T-cell (primary cell): ENCODE measurements around the gene ZNF687. TPM values are rescaled to one million over a fixed set of nuclear protein-coding genes. Genes with fewer than 3 reads are reported as not detected.

ENCODE experiments used
- ATAC-seq, 4 experiments: fragments of 200-7000 bp in 3 of 4; fragments of 150-1000 bp in 1 of 4; cut with Tn5 transposase; replicated peaks in 1 of 4; 1 replicate in 3 of 4; 2 replicates in 1 of 4; pipeline ENCODE4 v1.10.0; 2021; ENCODE audit warnings: moderate library complexity in 3 of 4, mild to moderate bottlenecking in 2 of 4, moderate number of reproducible peaks in 1 of 4
- CTCF ChIA-PET, 2 donors: fragments of 300-600 bp; sonication (Branson Sonifier 250); formaldehyde crosslinking; loops; one replicate each; lab custom pipeline; 2022; ENCODE audit warnings: antibody characterized with exemption in 2 of 2; lab: Charles Lee
- POLR2A ChIA-PET, 2 donors: fragments of 300-600 bp; sonication (Branson Sonifier 250); formaldehyde crosslinking; loops; one replicate each; lab custom pipeline; 2022; ENCODE audit warnings: antibody characterized with exemption in 2 of 2; lab: Charles Lee
- DNase-seq, 35 experiments: peaks; one replicate each; pipeline versions ENCODE4 v3.0.0 to v3.0.0-alpha.2; 2013 to 2023
- H3K27ac ChIP-seq: one replicate; pipeline ENCODE4 v1.5.1; 2013; ENCODE audit warnings: low read length
- H3K27me3 ChIP-seq, 2 experiments: replicated peaks in 1 of 2; 1 replicate in 1 of 2; 2 replicates in 1 of 2; pipeline versions ENCODE4 v1.6.1 to v1.7.0; 2013; ENCODE audit warnings: low read length in 1 of 2, mixed read lengths in 1 of 2; ENCODE audit not compliant: control insufficient read depth in 2 of 2, insufficient read depth in 2 of 2; ENCODE audit errors: extremely low read depth in 1 of 2
- H3K36me3 ChIP-seq, 2 donors: 1 replicate in 1 of 2; 2 replicates in 1 of 2; pipeline versions ENCODE4 v1.6.1 to v1.7.0; 2013; ENCODE audit warnings: low read length in 1 of 2; ENCODE audit not compliant: control insufficient read depth in 2 of 2, insufficient read depth in 1 of 2; ENCODE audit errors: extremely low read depth in 1 of 2
- H3K4me1 ChIP-seq, 2 experiments: 1 replicate in 1 of 2; 2 replicates in 1 of 2; pipeline versions ENCODE4 v1.6.1 to v1.7.0; 2013; ENCODE audit warnings: low read length in 2 of 2, mixed read lengths in 1 of 2; ENCODE audit not compliant: insufficient read depth in 2 of 2, control insufficient read depth in 1 of 2; ENCODE audit errors: extremely low read depth in 1 of 2
- H3K4me3 ChIP-seq, 2 donors: 1 replicate in 1 of 2; 2 replicates in 1 of 2; pipeline versions ENCODE4 v1.5.1 to v1.7.0; 2013; ENCODE audit warnings: mild to moderate bottlenecking in 2 of 2, low read length in 1 of 2, moderate library complexity in 1 of 2; ENCODE audit not compliant: control insufficient read depth in 1 of 2; ENCODE audit errors: extremely low read depth in 1 of 2
- H3K9me3 ChIP-seq: 2 replicates; pipeline ENCODE4 v1.7.0; 2013
- H3K27ac Mint-ChIP-seq, 2 donors: one replicate each; pipeline ENCODE4 v1.8.0; 2020 to 2021; ENCODE audit warnings: mild to moderate bottlenecking in 2 of 2, mixed read lengths in 2 of 2
- H3K27me3 Mint-ChIP-seq, 2 donors: one replicate each; pipeline ENCODE4 v1.8.0; 2021 to 2022; ENCODE audit warnings: mixed read lengths in 2 of 2
- H3K36me3 Mint-ChIP-seq: one replicate; pipeline ENCODE4 v1.8.0; 2021; ENCODE audit warnings: mixed read lengths
- H3K4me1 Mint-ChIP-seq, 3 donors: one replicate each; pipeline ENCODE4 v1.8.0; 2020 to 2022; ENCODE audit warnings: mixed read lengths in 3 of 3, mild to moderate bottlenecking in 1 of 3
- H3K4me3 Mint-ChIP-seq, 3 donors: one replicate each; pipeline ENCODE4 v1.8.0; 2020 to 2022; ENCODE audit warnings: mild to moderate bottlenecking in 3 of 3, mixed read lengths in 3 of 3, moderate library complexity in 3 of 3
- H3K9me3 Mint-ChIP-seq, 3 donors: one replicate each; pipeline ENCODE4 v1.8.0; 2020 to 2022; ENCODE audit warnings: mixed read lengths in 3 of 3
- WGBS: methylation state at CpG from one replicate; pipeline ENCODE4 v1.1.5; 2013; ENCODE audit warnings: missing lambda C conversion rate; ENCODE audit not compliant: insufficient coverage; 5-methylcytosine and 5-hydroxymethylcytosine counted together
- total RNA-seq, 35 experiments: library from RNA in 6 of 35; stranded (reverse) in 6 of 35; fragments of 120-200 nt in 1 of 35; gene quantifications; one replicate each; pipeline versions ENCODE4 v1.2.1 to v1.2.4 and lab custom pipeline; 2013 to 2026

The ZNF687 gene
- total RNA-seq, 5 donors from 2014 or later (not counting 1 experiment from before 2014, with no cell fraction given), result 27.7 to 44.2 (median 40.5) TPM

DNA sequence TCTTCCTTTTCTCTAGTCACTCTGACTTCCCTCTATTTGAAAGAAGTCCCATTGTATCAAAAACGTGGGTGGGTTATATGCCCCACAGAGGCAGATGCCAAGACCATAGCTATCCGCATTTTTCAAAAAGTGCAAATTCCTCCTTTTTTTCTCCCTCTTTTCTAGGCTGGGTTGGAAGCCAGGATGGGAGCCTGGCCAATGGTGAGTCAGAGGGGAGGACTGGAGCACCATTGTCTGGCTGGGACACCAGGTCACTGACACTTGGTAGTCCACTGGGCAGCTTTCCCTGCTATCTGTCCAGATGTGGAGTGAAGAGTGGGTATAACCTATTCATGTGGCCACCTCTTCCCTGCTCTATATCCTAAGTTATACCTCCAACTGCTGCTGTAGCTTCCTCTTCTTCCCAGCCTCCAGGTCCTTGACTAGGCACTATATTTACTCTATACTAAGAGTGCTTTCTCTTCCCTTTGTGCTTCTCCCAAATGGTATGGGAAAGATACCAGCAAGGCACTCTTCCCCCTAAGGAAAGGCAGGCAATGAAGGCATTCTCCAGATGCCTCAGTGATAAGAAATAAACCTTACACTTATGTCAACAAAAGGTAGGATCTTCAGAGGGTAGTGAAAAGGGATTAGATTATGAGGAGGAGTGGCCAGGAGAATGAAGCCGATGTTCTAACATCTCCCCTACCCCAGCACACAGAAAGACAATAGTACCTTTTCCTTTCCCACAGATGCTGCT is 32.2 kb downstream of the ZNF687 start:
- Histone ChIP-seq H3K9me3 (no peaks in the 10 kb centered on the region), H3K4me1 (peaks cover 0 to 18% of the 10 kb centered on the region in 2 experiments), H3K27me3 (no peaks in the 10 kb centered on the region), H3K36me3 (peaks cover 6 to 84% of the 10 kb centered on the region in 2 donors), H3K27ac (no peak overlapping the region), H3K4me3 (no peak overlapping the region)
- Mint-ChIP-seq H3K4me1 (peaks cover 42 to 55% (median 50%) of the 10 kb centered on the region in 3 donors), H3K36me3 (peaks cover 32% of the 10 kb centered on the region), H3K27me3 (no peaks in the 10 kb centered on the region), H3K27ac (peak overlapping the region; percentile 17 to 49), H3K4me3 (no peak overlapping the region), H3K9me3 (no peaks in the 10 kb centered on the region)
- POLR2A ChIA-PET, result interaction anchor here (0.5 to 0.6 kb wide), 3 partner anchors 18 to 993 kb away, joined by 3 to 7 read pairs (median 3); partner anchors contain the start of gene PRPF3 (in 1 of the 2)
- no peak for DNase-seq
- WGBS, result no CpG with 5 or more reads among the region's 3 CpGs
- CTCF ChIA-PET, result interaction anchor here in 1 of 2 donors (0.5 kb wide), 1 partner anchor 11 kb away, joined by 4 read pairs; no protein-coding TSS in a partner anchor
- no peak for ATAC-seq

DNA sequence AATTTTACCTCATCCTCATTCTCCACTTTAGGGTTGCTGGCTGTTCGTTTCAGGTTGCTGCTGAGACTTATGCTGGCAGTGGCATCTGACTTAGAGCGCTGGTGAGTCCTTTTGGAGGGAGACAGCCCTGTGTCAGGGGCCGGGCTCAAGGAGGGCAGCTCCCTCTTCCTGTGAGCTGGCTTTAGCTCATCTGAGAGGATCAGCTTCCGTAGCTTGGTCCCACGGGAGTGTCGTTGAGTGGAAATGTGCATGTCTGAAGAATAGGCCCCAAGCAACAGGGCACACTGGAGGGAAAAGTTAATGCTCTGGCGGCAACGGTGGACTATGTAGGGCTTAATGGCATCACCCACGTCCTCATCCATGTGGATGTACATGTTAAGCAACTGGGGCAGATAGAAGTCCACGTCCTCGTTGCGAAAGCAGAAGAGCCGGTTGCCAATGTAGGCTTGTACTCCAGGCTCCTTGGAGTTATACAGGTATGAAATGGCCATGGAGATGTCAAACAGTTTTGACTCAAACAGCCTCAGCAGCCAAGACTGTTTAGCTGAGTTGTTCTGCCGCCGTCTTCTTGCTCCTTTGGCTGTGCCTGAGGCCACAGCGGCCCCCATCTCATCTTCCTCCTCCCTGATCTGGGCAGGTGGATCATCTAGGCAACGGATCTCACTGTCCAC is 33.6 kb downstream of the ZNF687 start:
- Mint-ChIP-seq H3K9me3 (no peaks in the 10 kb centered on the region), H3K4me3 (no peak overlapping the region), H3K4me1 (peaks cover 47 to 57% (median 54%) of the 10 kb centered on the region in 3 donors), H3K27me3 (no peaks in the 10 kb centered on the region), H3K27ac (peak overlapping the region in 1 of 2 donors; percentile 5), H3K36me3 (peaks cover 35% of the 10 kb centered on the region)
- peaks cover 0 to 18% of the 10 kb centered on the region in 2 experiments for H3K4me1 ChIP-seq
- CTCF ChIA-PET, result interaction anchor here in 1 of 2 donors (0.6 kb wide), 1 partner anchor 987 kb away, joined by 4 read pairs; no protein-coding TSS in a partner anchor
- H3K27ac ChIP-seq, result no peak overlapping the region
- peaks cover 6 to 84% of the 10 kb centered on the region in 2 donors for H3K36me3 ChIP-seq
- H3K4me3 ChIP-seq, result no peak overlapping the region
- no peaks in the 10 kb centered on the region for H3K9me3 ChIP-seq
- POLR2A ChIA-PET, result no interaction called here
- WGBS, result 97% methylated on average over 16 of the region's 17 CpGs
- ATAC-seq (no peak), DNase-seq (no peak)
- no peaks in the 10 kb centered on the region for H3K27me3 ChIP-seq

DNA sequence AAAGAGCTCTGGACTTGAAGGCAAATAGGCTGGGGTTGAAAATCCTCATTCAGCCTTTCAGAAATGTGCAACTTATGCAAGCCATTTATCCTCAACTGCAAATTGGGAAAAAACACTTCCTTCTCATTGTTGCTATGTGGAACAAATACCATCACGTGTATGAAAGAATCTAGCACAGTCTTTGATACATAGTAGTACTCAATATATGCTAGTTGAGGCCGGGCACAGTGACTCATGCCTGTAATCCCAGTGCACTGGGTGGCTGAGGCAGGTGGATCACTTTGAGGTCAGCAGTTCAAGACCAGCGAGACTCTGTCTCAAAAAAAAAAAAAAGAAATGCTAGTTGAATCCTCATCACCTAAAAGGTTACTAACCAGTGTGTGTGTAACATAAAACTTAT is 36.9 kb downstream of the ZNF687 start:
- Histone ChIP-seq H3K9me3 (no peaks in the 10 kb centered on the region), H3K36me3 (peaks cover 0 to 68% of the 10 kb centered on the region in 2 donors), H3K27ac (no peak overlapping the region), H3K4me3 (no peak overlapping the region), H3K27me3 (no peaks in the 10 kb centered on the region), H3K4me1 (no peaks in the 10 kb centered on the region)
- no peak for ATAC-seq
- no peaks in the 10 kb centered on the region for H3K9me3 Mint-ChIP-seq
- CTCF ChIA-PET, result interaction anchor here in 1 of 2 donors (0.6 kb wide), 1 partner anchor 243 kb away, joined by 3 read pairs; no protein-coding TSS in a partner anchor
- POLR2A ChIA-PET, result no interaction called here
- no peak overlapping the region for H3K4me3 Mint-ChIP-seq
- peaks cover 41 to 43% (median 42%) of the 10 kb centered on the region in 3 donors for H3K4me1 Mint-ChIP-seq
- no peak for DNase-seq
- H3K27ac Mint-ChIP-seq, result no peak overlapping the region
- no CpG with 5 or more reads among the region's 3 CpGs for WGBS
- no peaks in the 10 kb centered on the region for H3K27me3 Mint-ChIP-seq
- H3K36me3 Mint-ChIP-seq, result peaks cover 42% of the 10 kb centered on the region

DNA sequence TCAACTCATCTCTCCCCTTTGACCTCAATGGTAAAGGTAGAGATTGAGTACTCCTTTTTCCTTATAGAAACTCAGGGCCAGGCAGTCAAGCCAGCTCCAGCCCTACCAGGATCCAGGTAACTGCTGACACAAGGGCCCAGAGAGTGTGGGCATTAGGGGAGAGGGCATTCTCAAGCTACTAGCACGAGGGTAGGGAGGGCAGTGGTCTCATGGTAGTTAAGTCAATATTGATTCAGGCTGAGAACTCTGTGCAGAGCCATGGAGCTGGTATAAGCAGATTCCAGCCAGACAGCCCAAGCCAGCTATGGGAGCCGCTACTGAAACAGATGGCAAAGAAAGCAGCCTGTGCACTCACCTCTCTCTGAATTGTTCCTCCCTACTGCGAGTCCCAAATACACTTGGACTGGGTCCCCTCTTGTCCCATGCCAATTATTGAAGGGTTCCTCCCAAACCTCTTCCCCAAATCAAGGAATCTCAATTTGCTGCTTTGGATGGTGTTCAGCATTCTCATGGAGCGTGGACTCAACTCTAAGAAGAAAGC is 42.4 kb downstream of the ZNF687 start:
- ChIA-PET CTCF (no interaction called here), POLR2A (no interaction called here)
- no peak overlapping the region for H3K27ac Mint-ChIP-seq
- H3K9me3 ChIP-seq, result no peaks in the 10 kb centered on the region
- H3K27me3 ChIP-seq, result no peaks in the 10 kb centered on the region
- H3K36me3 ChIP-seq, result peaks cover 0 to 40% of the 10 kb centered on the region in 2 donors
- ATAC-seq (no peak), DNase-seq (no peak)
- peaks cover 34% of the 10 kb centered on the region for H3K36me3 Mint-ChIP-seq
- H3K27ac ChIP-seq, result no peak overlapping the region
- H3K4me3 ChIP-seq, result no peak overlapping the region
- no peaks in the 10 kb centered on the region for H3K9me3 Mint-ChIP-seq
- WGBS, result 100% methylated on average over 2 of the region's 4 CpGs
- H3K4me1 Mint-ChIP-seq, result peaks cover 51 to 63% (median 63%) of the 10 kb centered on the region in 3 donors
- H3K4me3 Mint-ChIP-seq, result no peak overlapping the region
- peaks cover 10 to 28% of the 10 kb centered on the region in 2 experiments for H3K4me1 ChIP-seq
- H3K27me3 Mint-ChIP-seq, result no peaks in the 10 kb centered on the region

DNA sequence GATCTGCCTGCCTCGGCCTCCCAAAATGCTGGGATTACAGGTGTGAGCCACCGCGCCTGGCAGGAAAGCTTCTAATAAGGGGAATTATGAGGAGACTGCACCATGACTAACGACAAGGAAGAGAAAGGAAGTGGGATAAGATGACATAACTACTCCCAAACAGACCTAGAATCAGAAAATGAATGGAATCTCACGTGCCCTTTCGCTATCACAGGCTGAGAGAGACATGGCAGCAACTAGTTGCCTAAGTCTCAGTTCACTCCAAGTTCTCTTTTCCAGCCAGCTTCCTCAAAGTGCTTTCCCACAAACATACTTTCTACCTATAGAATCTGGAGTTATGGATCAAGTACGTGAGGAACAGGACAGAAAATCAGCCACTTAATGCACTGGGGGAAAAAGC is 43.1 kb downstream of the ZNF687 start:
- Histone ChIP-seq H3K36me3 (peaks cover 0 to 36% of the 10 kb centered on the region in 2 donors), H3K27me3 (no peaks in the 10 kb centered on the region), H3K4me3 (no peak overlapping the region), H3K4me1 (peaks cover 10 to 28% of the 10 kb centered on the region in 2 experiments), H3K9me3 (no peaks in the 10 kb centered on the region), H3K27ac (no peak overlapping the region)
- Mint-ChIP-seq H3K27me3 (no peaks in the 10 kb centered on the region), H3K9me3 (no peaks in the 10 kb centered on the region), H3K27ac (peak overlapping the region; percentile 94 to 97), H3K36me3 (peaks cover 32% of the 10 kb centered on the region), H3K4me3 (peak overlapping the region; percentile 88 to 98 (median 96)), H3K4me1 (peaks cover 51 to 62% (median 61%) of the 10 kb centered on the region in 3 donors)
- ChIA-PET POLR2A (interaction anchor here in 1 of 2 donors (0.7 kb wide), 1 partner anchor 460 kb away, joined by 3 read pairs; no protein-coding TSS in a partner anchor), CTCF (interaction anchor here (0.6 to 0.7 kb wide), 2 partner anchors 16 to 81 kb away, joined by 3 to 10 read pairs; no protein-coding TSS in a partner anchor)
- ATAC-seq, result no peak
- WGBS, result 100% methylated on average over 3 of the region's 7 CpGs
- DNase-seq, result no peak
